B cell (primary cell): ENCODE results near the gene GPR137C.

Source experiments
- EZH2 ChIP-seq: IDR thresholded peaks from 2 replicates; pipeline ENCODE4 v1.6.1; 2012; ENCODE audit warnings: borderline replicate concordance, low read depth, mild to moderate bottlenecking, moderate library complexity, low read length; ENCODE audit not compliant: insufficient read depth, poor library complexity, severe bottlenecking
- TF ChIP-seq, protein P1 (sequence below): fragments of 200-600 bp; IDR thresholded peaks from one replicate; pipeline ENCODE4 v1.8.0; 2022; ENCODE audit warnings: antibody characterized with exemption, mild to moderate bottlenecking

DNA sequence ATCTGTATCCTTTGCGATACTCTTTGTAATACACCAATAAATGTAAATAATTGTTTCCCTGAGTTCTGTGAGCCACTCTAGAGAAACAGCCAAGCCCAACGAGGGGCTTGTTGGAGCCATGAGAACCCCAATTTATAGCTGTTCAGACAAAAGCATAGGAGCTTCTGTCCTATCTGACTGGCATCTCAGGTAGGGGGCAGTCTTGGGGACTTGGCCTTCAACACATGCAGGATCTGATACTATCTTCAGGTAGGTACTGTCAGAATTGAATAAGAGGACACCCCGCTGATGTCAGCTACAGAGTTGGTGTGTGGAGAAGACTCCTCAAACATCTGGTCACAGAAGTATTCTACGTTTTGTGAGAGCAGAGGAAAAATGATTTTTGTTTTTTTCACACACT lies 25.6 kb upstream of the GPR137C start:
- TF ChIP-seq, protein P1, sequence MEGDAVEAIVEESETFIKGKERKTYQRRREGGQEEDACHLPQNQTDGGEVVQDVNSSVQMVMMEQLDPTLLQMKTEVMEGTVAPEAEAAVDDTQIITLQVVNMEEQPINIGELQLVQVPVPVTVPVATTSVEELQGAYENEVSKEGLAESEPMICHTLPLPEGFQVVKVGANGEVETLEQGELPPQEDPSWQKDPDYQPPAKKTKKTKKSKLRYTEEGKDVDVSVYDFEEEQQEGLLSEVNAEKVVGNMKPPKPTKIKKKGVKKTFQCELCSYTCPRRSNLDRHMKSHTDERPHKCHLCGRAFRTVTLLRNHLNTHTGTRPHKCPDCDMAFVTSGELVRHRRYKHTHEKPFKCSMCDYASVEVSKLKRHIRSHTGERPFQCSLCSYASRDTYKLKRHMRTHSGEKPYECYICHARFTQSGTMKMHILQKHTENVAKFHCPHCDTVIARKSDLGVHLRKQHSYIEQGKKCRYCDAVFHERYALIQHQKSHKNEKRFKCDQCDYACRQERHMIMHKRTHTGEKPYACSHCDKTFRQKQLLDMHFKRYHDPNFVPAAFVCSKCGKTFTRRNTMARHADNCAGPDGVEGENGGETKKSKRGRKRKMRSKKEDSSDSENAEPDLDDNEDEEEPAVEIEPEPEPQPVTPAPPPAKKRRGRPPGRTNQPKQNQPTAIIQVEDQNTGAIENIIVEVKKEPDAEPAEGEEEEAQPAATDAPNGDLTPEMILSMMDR: no peak
- no peak for TF ChIP-seq EZH2
